GM12873 (cell line): ENCODE data around the gene PHF2.

Experiments used
- CTCF ChIP-seq: IDR thresholded peaks from 2 replicates; pipeline ENCODE4 v1.5.1; 2012; ENCODE audit warnings: low read depth, mild to moderate bottlenecking, moderate library complexity, low read length, control low read depth; ENCODE audit not compliant: insufficient read depth; ENCODE audit errors: missing control alignments

Gene PHF2

GRCh38 chr9:93693129-93693528, 116.7 kb downstream of the PHF2 start:
- no peak for TF ChIP-seq CTCF

- no peak for TF ChIP-seq CTCF
Measured at GRCh38 chr9:93697352-93698139, 121.2 kb downstream of the PHF2 start.

- TF ChIP-seq CTCF, result no peak
Measured at GRCh38 chr9:93698140-93698908, 121.9 kb downstream of the PHF2 start.

GRCh38 chr9:93699650-93700049, 123.3 kb downstream of the PHF2 start:
- no peak for TF ChIP-seq CTCF

GRCh38 chr9:93701494-93702218, 125.3 kb downstream of the PHF2 start:
- TF ChIP-seq CTCF, result no peak

- no peak for TF ChIP-seq CTCF
Measured at GRCh38 chr9:93702261-93702660, 125.9 kb downstream of the PHF2 start.
